HG02623 (cell line): ENCODE measurements around the gene CDH15.

Experiments used
- ATAC-seq: cut with Tn5 transposase; IDR thresholded peaks from one replicate; pipeline ENCODE4 v1.9.1; 2021; ENCODE audit warnings: moderate library complexity; ENCODE audit not compliant: unreplicated experiment

CDH15 gene

DNA sequence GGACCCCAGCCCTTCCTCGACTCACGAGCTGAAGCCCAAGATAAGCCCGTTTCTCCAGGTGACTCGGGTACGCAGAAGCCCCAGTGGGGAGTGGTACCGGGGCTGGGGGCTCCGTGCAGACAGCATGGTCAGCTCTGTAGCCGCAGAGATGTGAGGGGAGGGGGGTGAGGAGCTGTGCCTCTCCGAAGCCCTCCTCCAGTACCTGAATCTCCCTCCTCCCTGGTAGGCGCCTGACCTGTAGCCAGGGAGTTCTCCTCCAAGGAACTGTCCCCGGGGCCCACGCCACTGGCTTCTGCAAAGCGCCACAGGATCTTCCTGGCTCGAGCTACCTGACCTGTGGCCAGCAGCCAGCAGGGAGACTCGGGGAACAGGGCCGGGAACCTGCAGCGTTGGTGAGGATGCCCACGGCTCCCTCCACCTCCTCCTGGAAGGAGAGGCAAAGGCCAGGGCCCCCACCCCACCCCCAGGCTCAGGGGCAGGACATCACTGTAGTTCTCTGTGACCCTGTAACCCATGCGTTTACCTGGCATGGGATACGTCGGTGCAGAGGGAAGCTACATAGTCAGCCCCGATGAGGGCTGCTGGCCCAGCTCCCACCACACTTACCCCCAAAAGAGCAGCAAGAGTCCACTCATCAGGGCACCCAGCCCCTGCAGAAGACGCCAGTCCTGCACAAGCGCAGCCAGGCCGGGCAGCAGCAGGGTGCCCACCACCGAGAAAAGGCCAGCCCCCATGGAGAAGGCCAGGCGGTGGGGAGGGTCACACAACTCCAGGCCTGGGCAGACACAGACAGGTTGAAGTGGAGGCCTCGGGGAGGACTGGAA is 27.1 kb downstream of the CDH15 start:
- no peak for ATAC-seq

DNA sequence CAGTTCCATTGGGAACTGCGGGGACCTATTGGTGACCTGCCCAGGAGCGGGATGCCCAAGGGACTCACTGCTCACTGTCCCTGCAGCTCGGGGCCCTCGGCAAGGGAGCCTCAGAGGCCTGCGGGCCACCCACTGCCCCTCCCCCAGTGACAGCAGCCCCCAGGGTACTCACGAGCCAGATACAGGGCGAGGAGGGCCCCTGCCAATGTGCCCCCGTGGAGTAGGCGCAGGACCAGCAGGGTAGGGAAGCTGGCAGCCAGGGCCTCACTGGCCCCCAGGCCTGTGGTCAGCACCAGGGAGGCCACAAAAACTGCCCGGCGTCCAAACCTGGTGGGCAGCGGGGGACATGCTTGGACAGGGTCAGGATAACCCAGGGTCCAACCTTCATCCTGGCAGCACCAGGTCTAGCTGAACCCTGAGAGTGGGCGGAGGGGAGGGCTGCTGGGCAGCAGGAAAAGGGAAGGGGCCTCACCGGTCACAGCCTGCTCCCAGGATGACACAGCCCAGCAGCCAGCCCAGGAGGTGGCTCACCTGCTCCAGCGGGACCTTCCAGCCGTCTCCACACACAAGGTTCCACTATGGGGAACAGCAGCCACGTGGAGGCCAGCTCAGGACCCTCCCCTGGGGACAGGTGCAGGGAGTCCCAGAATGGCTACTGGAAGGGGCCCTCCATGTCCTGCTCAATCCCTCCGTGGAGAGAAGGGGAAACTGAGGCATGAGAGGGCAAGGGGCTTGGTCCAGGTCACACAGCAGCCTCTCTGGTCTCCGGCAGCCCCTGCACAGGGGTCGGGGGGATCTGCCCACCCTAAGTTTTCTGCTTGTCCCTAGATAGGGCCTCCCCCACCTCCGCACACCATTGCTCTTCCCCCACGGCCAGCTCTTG is 27.9 kb downstream of the CDH15 start:
- ATAC-seq, result no peak

DNA sequence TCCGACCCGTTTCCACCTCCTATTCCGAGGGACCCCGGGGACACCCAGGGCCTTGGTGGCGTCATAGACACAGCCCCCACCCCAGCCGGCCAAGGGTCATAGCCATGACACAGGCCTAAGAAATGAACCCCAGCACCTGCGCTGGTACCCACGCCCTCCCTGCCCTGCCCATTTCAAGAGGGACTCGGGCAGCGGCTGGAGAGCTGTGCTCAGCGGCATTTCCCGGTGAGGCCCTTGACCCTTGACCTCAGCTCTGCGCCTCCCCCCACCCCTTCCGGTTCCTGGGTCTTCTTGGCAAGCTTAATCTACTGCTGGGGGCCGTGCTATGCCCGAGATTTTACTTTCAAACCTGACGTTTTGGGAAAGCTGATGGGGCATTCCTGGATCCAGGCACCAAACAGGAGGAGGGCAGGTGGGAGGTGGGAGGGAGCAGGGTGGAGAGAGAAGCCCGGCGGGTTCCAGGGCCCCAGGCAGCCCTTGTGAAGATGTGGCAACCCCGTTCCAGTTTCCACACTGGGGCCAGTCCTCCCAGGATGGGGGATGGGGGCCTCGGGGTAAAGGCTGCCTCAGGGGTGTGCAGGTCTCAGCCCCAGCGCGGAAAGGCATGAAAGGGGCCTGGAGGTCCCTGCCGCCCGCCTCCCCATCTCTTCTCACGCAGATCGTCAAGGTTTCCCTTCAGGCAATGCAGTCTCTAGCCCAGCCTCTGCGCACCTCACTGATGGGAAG is 28.7 kb downstream of the CDH15 start, which contains the start of gene SLC22A31:
Gene SLC22A31 (minus strand): TSS at position 414 of the 726 bp plus-strand sequence. CDS start 36 bp downstream, at position 378.
- no peak for ATAC-seq

DNA sequence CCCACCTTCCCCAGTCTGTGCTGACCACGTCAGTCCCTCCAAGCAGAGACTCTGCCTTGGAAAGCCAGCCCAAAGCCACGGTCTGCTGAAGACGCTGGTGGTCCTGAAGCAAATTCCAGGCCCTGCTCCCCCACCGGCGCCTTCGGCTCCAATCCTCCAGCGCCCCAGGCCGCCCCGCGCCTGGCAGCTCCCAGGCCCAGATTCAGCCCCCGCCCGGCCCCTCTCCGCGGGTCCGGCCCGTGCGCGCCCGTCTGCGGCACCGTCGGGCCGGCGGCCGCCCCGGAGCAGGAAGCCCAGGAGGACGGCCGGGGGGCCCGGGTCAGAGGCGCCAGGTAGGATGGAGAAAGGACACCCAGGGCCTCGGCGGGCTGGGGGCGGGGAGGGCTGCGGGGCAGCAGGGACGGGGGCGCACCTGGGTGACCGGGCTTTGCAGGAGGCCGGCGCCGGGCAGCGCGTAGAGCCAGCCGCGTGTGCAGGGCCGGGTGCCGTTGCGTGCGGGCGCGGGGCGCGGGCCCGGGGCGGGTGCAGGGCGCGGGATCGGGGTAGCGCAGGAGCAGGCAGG is 29.4 kb downstream of the CDH15 start:
- no peak for ATAC-seq

DNA sequence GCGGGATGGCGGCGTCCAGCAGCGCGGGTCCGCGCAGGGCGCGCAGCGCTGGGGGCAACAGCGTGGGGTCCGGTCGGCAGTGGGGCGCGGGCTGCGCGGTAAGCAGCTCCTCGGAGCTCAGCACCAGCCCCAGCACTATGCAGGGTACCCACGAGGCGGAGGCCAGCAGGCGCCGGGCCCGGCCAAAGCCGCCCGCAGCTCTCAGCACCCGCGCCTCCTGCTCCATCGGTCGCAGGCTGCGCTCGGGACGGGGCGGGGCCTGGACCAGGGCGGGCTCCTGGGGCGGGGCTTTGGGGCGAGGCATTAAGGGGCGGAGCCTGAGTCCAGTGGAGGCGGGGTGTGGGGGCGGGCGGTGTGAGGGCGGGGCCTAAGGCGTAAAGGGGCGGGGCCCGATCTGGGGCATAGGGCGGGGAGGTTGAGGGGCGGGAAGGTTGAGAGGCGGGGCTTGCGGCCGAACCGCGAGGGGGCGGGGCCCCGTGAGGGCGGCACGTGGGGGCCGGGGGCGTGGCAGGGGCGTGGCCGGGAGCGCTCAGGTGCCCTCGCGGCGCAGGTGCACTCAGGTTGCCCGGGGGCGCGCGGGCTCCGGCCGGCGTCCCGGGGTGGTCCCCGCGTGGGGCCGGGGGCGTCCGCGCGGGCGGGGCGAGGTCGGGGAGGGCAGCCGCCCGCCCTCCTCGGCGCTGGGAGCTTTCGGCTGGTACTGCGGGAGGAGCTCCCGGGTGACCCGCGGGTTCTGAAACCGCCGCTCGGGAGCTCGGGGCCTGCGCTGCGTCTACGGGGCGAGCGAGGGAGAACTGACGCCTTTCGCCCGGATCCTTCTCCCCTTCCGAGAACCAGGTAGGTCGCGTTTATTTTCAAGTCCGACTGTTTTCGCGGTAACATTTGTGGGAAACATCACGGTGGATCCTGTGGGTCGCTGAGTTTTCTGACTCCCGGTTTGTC is 30.2 kb downstream of the CDH15 start:
- ATAC-seq, result no peak

DNA sequence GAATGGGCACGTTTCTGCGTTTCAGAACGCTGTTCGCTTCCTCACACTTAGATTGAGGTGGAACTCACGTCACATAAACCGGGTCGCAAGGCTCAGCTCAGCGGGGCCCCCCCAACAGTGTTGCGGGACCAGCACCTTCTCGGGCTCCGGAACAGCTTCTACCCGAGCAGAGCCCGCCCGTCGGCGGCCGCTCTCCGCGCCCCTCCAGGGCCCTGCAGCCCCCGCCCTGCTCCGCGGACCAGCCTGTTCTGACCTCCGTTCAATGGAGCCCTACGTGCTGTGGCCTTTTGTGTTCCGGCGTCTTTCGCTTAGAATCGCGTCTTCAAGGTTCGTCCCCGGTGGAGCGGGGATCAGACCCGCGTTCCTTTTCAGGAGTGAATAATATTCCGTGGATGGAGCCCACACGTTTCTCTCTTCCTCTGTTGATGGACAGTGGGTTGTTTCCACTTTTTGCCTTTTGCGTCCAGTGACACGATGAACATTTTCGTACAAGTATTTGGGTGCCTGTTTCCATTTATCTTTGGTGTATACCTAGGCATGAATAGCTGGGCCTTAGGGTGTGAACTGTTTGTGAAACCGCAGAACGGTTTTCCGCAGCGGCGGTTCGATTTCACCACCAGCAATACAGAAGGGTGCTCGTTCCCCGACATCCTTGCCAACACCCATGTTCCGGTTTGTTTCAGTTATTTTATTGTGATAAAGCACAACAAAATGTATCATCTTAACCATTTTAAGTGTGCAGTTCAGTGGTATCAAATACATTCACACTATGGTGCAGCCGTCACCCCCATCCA is 31.1 kb downstream of the CDH15 start:
- no peak for ATAC-seq

DNA sequence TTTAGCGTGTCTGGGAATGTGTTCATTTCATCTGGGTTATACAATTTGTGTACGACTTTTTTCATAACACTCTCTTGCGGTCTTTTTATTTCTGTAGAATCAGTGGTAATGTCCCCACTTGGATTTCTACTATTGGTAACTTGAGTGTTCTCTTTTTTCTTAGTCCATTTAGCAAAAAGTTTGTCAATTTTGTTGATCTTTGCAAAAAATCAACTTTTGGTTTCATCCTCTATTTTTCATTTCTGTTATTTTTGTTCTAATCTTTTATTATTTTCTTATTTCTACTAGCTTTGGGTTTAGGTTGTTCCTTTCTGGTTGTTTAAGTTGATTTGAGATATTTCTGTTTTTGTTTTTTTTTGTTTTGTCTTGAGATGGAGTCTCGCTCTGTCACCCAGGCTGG is 36.4 kb downstream of the CDH15 start:
- no peak for ATAC-seq

DNA sequence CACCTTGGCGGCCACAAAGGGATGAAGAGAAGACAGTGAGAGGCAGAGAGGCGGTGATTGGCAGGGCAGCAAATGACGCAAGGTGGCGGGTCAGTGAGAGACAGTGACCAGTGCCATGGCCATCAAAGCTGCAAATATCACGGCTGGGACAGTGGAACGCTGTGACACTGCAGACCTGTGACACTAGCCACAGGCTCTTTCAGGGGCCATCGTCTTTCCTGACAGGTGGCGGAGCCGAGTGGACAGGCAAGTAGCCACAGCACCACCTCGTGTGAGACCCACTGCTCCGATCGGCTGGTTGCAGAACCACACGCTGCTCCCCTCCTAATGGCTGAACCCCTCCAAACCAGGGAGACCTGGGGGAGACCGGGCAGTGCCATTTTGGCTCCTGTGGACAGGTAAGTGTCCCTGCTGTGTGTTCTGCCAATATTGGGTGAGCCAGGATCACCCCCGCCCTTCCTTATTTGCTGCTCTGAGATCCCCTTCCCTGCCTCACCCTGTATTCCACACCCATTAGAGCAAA is 38.0 kb downstream of the CDH15 start:
- ATAC-seq, result no peak

DNA sequence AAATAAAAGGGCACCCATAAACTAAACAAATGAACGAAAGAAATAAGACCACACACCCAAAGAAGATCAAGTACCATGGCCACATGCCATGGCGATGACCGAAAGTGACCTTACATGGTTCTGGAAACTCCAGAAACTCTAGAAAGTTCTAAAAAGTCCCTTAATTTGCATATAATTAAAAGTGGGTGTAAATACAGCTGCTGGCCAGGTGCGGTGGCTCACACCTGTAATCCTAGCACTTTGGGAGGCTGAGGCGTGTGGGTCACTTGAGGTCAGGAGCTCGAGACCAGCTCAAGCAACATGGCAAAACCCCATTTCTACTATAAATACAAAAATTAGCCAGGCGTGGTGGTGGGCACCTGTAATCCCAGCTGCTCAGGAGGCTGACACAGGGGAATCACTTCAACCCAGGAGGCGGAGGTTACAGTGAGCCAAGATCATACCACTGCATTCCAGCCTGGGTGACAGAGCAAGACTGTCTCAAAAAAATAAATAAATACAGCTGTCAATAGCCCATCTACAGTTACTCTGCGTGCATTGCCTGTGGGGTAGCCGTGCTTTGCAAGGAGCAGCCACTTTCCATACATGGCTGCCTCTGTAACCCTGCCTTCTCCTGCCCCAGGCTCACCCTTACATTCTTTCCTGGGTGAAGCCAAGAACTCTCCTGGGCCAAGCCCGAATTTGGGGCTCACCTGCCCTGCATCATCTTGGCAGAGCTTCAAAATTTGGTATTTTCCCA is 38.8 kb downstream of the CDH15 start:
- no peak for ATAC-seq

DNA sequence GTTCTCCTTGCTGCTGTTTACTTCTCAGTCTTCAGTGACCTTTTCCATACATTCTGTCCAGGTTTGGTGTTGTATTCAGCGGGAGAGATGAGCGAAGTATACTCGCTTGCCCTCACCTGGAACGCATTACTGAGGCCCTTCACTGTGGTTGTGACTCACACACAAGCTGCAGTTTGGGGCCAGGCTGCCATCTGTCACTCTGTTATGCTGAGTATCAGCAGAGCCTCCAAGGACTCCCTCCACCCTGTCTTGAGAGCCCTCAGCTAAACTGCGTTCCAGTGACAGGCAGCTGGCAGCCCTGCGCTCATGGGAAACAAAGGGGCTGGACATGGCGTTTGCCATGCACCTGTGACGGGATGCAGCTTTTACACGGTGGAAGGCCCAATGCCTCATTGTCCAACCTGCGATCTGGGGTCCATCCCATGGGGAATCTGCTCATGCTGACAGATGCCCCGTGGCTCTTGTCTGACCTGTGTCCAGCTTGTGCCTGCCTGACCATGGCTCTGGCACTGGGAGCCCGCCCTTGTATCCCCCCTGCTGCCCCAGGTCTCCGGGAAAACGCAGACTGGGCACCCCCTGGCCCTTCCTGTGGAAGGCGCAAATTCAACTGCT is 39.5 kb downstream of the CDH15 start:
- ATAC-seq, result no peak

DNA sequence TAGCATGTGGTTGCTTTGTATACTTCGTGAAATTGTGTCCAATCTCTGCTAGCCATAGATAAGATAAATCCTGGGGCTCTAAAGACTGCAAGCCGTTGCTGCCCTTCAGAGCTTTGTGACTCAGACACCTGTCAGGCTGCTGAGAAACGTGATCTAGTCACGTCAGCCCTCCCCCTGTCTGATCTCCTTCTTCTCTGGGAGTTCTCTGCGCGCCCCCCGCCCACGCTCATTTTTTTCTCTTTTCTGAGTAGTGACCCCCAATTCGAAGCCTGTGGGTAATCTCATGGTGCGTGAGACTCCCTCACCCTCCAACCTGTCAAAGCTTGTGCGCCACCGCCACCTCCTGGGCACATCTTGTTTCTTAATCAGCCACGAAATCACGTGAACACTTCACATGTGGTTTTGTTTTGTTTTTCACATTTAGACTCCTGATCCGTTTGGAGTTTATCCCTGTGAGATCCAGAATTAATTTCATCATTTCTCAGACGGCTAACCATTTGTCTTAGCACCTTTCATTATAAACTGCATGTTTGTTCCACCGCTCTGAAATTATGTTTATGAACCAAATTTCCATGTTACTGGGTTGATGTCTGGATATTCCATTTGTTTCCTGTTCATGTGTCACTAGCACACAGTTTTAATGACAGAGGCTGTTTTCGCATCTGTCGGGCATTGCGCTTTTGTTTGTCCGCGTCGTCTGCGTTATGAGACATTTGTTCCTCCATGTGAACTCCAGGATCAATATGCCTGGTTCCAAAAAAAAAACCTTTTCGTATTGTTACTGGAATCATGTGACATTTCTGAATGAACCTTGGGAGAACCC is 45.0 kb downstream of the CDH15 start:
- no peak for ATAC-seq

DNA sequence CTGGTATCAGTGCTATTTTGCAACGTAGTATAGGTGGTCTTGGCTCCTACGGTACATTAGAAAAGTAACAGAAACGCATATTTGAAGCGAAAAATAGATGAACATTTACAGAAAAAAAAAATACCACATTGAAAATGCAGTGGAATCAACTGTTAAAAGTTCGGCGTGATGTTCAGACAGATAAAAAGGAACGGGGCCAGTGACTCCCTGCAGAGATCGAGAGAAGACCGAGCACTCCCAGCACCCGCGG is 45.5 kb downstream of the CDH15 start:
- ATAC-seq, result no peak

DNA sequence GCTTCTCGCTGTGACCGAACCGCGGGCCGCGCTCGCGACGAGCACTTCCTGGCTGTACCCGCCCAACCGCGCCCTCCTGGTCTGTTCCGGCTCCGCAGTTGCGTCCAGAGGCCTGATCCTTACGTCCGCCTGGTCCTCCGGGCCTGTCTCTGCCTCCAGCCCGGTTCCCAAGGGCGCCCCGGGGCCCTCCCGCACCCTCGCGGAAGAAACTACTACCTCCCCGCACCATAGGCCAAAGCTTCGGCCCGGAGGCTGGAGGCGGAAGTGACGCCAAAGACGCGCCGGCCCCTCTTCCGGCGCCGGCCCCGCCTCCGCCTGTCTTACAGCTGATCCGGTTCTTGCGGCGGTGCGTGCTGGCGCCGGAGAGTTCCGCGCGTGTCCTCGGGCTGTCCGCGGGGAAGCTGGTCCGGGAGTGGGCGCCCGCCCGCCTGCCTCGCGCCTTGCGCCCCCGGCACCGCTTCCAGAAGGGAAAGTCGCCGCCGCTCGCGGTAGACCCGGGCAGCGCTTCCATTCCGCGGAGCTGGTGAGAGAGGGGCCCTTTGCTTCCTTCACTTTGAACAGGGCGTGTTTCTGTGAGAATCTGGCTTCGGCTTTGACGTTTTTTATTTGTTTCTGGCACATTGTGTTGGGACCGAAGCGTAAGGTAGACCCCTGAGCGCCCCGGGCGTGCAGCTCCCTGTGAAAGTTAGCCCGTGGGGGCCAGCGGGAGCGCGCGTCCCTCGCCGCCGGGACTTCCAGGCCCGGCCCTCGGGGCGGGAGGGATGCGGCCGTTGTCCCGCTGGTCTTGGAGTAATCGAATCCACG is 46.0 kb downstream of the CDH15 start, which contains the start of gene ZNF778:
Gene ZNF778 (plus strand): TSS at position 316 of the 804 bp plus-strand sequence. CDS start 3,425 bp downstream, outside the sequence.
- ATAC-seq, result peak; percentile 92

DNA sequence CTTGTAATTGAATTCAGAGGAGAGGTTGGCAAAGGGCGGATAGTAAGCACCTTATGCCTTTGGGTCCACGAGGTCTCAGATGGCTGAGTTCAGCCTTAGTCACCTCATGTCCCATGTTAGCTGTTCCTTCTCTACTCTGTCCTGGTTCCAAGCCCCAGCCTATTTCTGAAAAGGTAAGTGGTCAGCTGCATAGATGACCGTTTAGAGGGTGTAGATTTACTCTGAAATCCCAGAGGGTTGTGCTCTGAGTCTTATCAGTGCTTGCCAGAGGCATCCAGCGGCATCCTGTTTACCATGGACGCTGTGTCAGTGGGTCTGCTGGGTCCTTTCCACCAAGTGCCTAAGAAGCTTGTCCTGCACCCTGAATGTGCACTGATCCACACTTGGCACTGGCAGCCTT is 47.8 kb downstream of the CDH15 start:
- no peak for ATAC-seq

DNA sequence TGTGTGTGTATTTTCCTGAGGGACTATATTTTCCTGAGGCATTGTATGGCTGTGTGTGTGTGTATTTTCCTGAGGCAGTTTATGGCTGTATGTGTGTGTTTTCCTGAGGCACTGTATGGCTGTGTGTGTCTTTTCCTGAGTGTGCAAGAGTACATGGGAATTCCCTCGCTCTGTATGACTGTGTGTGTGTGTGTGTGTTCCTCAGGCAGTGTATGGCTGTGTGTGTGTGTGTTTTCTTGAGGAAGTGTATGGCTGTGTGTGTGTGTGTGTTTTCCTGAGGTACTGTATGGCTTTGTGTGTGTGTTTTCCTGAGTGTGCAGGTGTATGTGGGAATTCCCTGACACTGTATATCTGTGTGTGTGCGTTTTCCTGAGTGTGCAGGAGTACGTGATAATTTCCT is 50.1 kb downstream of the CDH15 start:
- no peak for ATAC-seq

DNA sequence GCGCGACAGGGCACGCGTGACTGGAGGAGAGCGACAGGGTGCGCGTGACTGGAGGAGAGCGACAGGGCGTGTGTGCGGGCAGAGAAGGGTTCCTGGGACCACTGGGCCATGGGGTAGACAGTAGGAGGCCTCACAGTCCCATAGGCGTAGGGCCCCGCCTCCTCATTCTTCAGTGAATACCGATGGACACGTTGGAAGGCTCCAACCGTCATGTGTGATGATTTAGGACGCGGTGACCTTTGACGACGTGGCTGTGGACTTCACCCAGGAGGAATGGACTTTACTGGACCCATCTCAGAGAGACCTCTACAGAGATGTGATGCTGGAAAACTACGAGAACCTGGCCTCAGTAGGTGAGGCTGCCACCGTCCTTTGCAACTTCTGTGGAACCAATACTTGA is 51.4 kb downstream of the CDH15 start:
- no peak for ATAC-seq
